HL-60 (cell line): ENCODE measurements around the gene CNOT8.

Experiments used
- DNase-seq, 2 experiments: peaks; one replicate each; pipeline ENCODE4 v3.0.0-alpha.2; 2010 to 2020; ENCODE audit warnings: low read depth in 1 of 2, low spot score in 1 of 2
- H3K27ac ChIP-seq: fragments of 250-450 bp; sonication (Bioruptor Pico); replicated peaks from 2 replicates; pipeline ENCODE4 v1.5.1; 2020; ENCODE audit warnings: mild to moderate bottlenecking, moderate library complexity
- H3K27me3 ChIP-seq: fragments of 250-450 bp; sonication (Bioruptor Pico); 2 replicates; pipeline ENCODE4 v1.5.1; 2021; ENCODE audit warnings: mild to moderate bottlenecking, moderate library complexity; ENCODE audit not compliant: insufficient read depth, poor library complexity, severe bottlenecking
- H3K4me3 ChIP-seq: replicated peaks from 2 replicates; pipeline ENCODE4 v1.5.1; 2011; ENCODE audit warnings: mild to moderate bottlenecking, control low read depth, low read length; ENCODE audit not compliant: insufficient read depth
- GABPA ChIP-seq: IDR thresholded peaks from 2 replicates; pipeline ENCODE4 v1.6.1; 2012; ENCODE audit warnings: low read depth
- POLR2AphosphoS5 ChIP-seq: IDR thresholded peaks from 2 replicates; pipeline ENCODE4 v1.6.1; 2012; ENCODE audit warnings: low read depth
- SPI1 ChIP-seq: IDR thresholded peaks from 2 replicates; pipeline ENCODE4 v1.6.1; 2012; ENCODE audit warnings: low read depth, mild to moderate bottlenecking, borderline replicate concordance
- TF ChIP-seq, protein P1 (sequence below): IDR thresholded peaks from one replicate; pipeline ENCODE4 v1.5.1; 2011; ENCODE audit warnings: low read length, control low read depth, inconsistent platforms; ENCODE audit not compliant: insufficient read depth
- TF ChIP-seq, protein P2 (sequence below): IDR thresholded peaks from 2 replicates; pipeline ENCODE4 v1.6.1; 2012; ENCODE audit warnings: low read depth; ENCODE audit not compliant: insufficient replicate concordance

Gene CNOT8

DNA sequence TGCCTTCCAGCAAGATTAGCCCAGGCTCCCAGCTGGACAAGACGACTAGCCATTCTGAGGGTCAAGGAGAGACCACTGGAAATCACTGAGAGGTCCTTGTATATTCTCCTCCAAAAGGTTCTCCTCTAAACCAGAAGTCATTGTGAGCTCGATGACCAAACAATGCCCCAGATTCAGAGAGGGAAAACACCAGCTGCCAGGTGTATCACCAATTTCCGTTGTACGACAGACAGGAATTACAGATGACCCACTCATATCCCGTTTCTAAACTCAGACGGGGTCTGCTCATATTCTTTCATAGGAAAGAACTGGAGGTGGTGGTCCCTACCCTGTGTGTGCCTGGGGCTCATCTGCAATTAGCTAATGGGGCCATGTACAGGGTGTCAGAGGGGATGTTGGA lies 22.2 kb upstream of the CNOT8 start:
- no peak for DNase-seq
- Histone ChIP-seq H3K27ac (no peak overlapping the region), H3K4me3 (no peak overlapping the region), H3K27me3 (no peaks in the 10 kb centered on the region)
- TF ChIP-seq SPI1 (no peak), POLR2AphosphoS5 (no peak), GABPA (no peak)
- TF ChIP-seq, protein P1, sequence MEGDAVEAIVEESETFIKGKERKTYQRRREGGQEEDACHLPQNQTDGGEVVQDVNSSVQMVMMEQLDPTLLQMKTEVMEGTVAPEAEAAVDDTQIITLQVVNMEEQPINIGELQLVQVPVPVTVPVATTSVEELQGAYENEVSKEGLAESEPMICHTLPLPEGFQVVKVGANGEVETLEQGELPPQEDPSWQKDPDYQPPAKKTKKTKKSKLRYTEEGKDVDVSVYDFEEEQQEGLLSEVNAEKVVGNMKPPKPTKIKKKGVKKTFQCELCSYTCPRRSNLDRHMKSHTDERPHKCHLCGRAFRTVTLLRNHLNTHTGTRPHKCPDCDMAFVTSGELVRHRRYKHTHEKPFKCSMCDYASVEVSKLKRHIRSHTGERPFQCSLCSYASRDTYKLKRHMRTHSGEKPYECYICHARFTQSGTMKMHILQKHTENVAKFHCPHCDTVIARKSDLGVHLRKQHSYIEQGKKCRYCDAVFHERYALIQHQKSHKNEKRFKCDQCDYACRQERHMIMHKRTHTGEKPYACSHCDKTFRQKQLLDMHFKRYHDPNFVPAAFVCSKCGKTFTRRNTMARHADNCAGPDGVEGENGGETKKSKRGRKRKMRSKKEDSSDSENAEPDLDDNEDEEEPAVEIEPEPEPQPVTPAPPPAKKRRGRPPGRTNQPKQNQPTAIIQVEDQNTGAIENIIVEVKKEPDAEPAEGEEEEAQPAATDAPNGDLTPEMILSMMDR = no peak
- TF ChIP-seq, protein P2, sequence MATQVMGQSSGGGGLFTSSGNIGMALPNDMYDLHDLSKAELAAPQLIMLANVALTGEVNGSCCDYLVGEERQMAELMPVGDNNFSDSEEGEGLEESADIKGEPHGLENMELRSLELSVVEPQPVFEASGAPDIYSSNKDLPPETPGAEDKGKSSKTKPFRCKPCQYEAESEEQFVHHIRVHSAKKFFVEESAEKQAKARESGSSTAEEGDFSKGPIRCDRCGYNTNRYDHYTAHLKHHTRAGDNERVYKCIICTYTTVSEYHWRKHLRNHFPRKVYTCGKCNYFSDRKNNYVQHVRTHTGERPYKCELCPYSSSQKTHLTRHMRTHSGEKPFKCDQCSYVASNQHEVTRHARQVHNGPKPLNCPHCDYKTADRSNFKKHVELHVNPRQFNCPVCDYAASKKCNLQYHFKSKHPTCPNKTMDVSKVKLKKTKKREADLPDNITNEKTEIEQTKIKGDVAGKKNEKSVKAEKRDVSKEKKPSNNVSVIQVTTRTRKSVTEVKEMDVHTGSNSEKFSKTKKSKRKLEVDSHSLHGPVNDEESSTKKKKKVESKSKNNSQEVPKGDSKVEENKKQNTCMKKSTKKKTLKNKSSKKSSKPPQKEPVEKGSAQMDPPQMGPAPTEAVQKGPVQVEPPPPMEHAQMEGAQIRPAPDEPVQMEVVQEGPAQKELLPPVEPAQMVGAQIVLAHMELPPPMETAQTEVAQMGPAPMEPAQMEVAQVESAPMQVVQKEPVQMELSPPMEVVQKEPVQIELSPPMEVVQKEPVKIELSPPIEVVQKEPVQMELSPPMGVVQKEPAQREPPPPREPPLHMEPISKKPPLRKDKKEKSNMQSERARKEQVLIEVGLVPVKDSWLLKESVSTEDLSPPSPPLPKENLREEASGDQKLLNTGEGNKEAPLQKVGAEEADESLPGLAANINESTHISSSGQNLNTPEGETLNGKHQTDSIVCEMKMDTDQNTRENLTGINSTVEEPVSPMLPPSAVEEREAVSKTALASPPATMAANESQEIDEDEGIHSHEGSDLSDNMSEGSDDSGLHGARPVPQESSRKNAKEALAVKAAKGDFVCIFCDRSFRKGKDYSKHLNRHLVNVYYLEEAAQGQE = no peak

DNA sequence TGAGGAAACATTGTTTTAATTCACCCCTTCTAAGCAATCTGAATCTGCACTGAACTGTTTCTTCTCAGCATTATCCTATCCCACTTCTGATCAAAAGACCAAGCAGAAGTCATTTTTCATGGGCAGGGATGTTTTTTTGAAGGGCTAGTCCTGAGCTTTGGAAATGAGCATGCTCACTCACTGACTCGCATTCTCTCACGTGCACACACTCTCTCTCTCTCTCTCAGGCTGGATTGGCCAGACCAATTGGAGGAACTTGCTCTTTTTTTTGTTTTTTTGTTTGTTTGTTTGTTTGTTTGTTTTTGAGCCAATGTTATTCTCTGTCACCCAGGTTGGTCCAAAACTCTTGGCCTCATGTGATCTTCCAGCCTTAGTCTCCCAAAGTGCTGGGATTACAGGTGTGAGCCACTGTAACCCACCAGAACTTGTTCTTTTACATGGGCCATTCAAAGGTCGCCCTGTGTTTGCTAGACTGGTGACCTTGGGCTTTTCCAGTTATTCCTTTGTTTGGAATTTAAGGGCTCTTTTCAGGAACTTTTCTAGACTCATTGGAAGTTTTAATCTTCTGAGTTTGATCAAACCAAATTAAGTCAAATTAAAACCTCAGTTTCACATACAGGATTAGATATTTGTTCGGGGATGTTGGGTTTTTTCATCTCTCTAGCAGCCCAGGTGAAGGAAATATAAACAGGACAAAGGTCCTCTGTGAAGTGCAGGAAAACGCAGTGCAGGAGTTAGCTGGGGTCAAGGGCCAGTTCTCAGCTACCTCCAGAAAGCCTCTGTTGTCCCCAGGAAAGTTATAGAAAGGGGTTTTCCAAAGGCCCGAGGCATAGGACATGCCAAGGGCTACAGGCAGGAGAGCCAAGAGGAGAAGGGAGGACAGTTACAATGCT lies 21.2 kb upstream of the CNOT8 start:
- no peak for TF ChIP-seq GABPA
- TF ChIP-seq, protein P1 = no peak
- TF ChIP-seq, protein P2 = no peak
- no peak for TF ChIP-seq POLR2AphosphoS5
- no peak for TF ChIP-seq SPI1

DNA sequence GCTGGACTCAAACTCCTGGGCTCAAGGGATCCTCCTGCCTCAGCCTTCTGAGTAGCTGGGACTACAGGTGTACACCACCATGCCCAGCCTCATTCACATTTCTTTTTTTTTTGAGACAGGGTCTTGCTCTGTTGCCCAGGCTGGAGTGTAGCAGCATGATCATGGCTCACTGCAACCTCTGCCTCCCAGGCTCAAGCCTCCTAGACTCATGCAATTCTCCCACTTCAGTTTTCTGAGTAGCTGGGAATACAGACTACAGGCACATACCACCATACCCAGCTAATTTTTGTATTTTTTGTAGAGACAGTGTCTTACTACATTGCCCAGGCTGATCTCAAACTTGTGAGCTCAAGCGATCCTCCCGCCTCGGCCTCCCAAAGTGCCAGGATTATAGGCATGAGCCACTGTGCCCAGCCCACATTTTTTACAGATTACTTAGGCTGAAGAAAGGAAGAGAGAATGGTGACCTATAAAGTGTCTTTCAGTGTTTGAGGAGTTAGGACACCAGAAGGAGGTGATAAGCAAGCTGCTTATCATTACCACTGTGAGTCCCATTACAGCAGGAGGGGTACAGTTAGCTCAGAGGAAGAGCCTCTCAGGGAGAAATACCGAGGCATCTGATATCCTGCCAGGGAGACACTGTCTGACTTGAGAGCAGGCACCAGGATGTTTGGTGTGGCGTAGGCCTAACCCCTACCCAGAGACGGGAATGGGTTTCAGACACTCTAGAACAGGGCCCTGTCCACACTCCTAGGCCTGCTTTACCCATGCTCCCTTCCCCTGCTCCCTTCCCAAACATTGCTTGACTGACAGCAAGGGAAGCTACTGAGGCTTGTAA lies 17.8 kb upstream of the CNOT8 start:
- Histone ChIP-seq H3K4me3 (no peak overlapping the region), H3K27me3 (no peaks in the 10 kb centered on the region), H3K27ac (no peak overlapping the region)
- no peak for DNase-seq
- TF ChIP-seq, protein P2 = no peak
- TF ChIP-seq SPI1 (no peak), GABPA (no peak), POLR2AphosphoS5 (no peak)
- TF ChIP-seq, protein P1 = no peak

More for the DNA sequence above, 21.2 kb upstream of the CNOT8 start:
- H3K27ac ChIP-seq = no peak overlapping the region
- no peak for DNase-seq
- H3K27me3 ChIP-seq = no peaks in the 10 kb centered on the region
- no peak overlapping the region for H3K4me3 ChIP-seq
